ENCODE data around the gene MRPS27. TPM values are rescaled to one million over a fixed set of nuclear protein-coding genes. Genes with fewer than 3 reads are reported as not detected.
A peak's percentile ranks its signal among the peaks of the same experiment; 100 is the strongest.

The MRPS27 gene
- total and polyA plus RNA-seq, 2 of the 13 experiments (the other 11 are each of a cell fraction or from before 2014, with no cell fraction given), result 71.8 to 115 TPM

GRCh38 chr5:72346398-72346797 is 26.4 kb upstream of the MRPS27 start:
- peaks cover 13% of the 10 kb centered on the region for H3K4me1 ChIP-seq (ENCODE audit: insufficient read depth, low read length)
- H3K4me3 ChIP-seq (replicated peaks in 1 of 3; ENCODE audit: insufficient read depth in 1 of 3, low read depth in 2 of 3, low read length in 3 of 3), result no peak overlapping the region
- TF ChIP-seq ZNF382 (CRISPR knock-in tag; IDR thresholded peaks at IDR 0.05; ENCODE audit: borderline replicate concordance) (no peak), CBX5 (CRISPR knock-in tag; IDR thresholded peaks at IDR 0.05; ENCODE audit: borderline replicate concordance) (no peak), ARID5B (CRISPR knock-in tag; IDR thresholded peaks at IDR 0.05) (0 out of 2 replicates have a peak, but pooled peaks have one; percentile 19), HNF4A (CRISPR knock-in tag; IDR thresholded peaks at IDR 0.05) (peak; percentile 75), HES4 (CRISPR knock-in tag; IDR thresholded peaks at IDR 0.05; ENCODE audit: borderline replicate concordance) (no peak), NR2F1 (CRISPR knock-in tag; IDR thresholded peaks at IDR 0.05) (peak in 1 of 2 experiments; percentile 13; a peak in 1 of 4 replicates), HNF4G (IDR thresholded peaks at IDR 0.05; ENCODE audit: borderline replicate concordance, low read depth, low read length) (0 out of 2 replicates have a peak, but pooled peaks have one; percentile 48), HNF4G (CRISPR knock-in tag; IDR thresholded peaks at IDR 0.05; ENCODE audit: borderline replicate concordance, low read depth) (no peak), ZNF513 (CRISPR knock-in tag; conservative IDR thresholded peaks at IDR 0.05) (no peak), RARA (CRISPR knock-in tag; IDR thresholded peaks at IDR 0.05) (peak; percentile 37), NR2F6 (IDR thresholded peaks at IDR 0.05) (peak; percentile 56), NR2F6 (CRISPR knock-in tag; IDR thresholded peaks at IDR 0.05) (0 out of 2 replicates have a peak, but pooled peaks have one; percentile 47), ZNF841 (CRISPR knock-in tag; IDR thresholded peaks at IDR 0.05; ENCODE audit: borderline replicate concordance) (0 out of 2 replicates have a peak, but pooled peaks have one; percentile 36), ESRRA (CRISPR knock-in tag; IDR thresholded peaks at IDR 0.05; ENCODE audit: low read depth) (peak; percentile 51; the same call in 1 of the 2 replicates), MYC (CRISPR knock-in tag; IDR thresholded peaks at IDR 0.05; ENCODE audit: borderline replicate concordance) (no peak)
- 75% methylated on average over 1 of the region's 2 CpGs for WGBS (ENCODE audit: low lambda C conversion rate)
- H3K4me2 ChIP-seq (ENCODE audit: low read depth, low read length), result no peak overlapping the region
- H3K79me2 ChIP-seq (ENCODE audit: insufficient read depth, low read length), result no peaks in the 10 kb centered on the region
- H3K9ac ChIP-seq (ENCODE audit: insufficient read depth, low read depth, low read length), result no peak overlapping the region
- in situ Hi-C loops (cut with HindIII; ENCODE audit: extremely low pct_ligation_motif_present, low pct_unique_long_range_greater_than_20kb) (no loop called here), intact Hi-C loops (cut with micrococcal nuclease; ENCODE audit: unreplicated experiment) (no loop called here)
- H3K9me3 ChIP-seq (ENCODE audit: low read length), result no peaks in the 10 kb centered on the region
- H3K27me3 ChIP-seq (ENCODE audit: control insufficient read depth in 1 of 2, insufficient read depth in 2 of 2, low read length in 2 of 2), result no peaks in the 10 kb centered on the region; a peak in 1 of 5 replicates
- ChIA-PET POLR2A (interaction anchor here (1.0 to 1.1 kb wide), 2 partner anchors 26 to 39 kb away, joined by 4 to 10 read pairs; partner anchors contain the start of genes MRPS27 and PTCD2), CTCF (ENCODE audit: low intra/inter-chr PET ratio, low total read pairs) (no interaction called here)
- ATAC-seq, result peak; percentile 83
- no peak for FAIRE-seq
- BruUV-seq (replicated peaks), result no TSS peak
- H2AFZ ChIP-seq (ENCODE audit: low read length), result no peak overlapping the region
- no peak overlapping the region for H3K27ac ChIP-seq (ENCODE audit: extremely low read length, insufficient read depth, low read length)
- no peaks in the 10 kb centered on the region for H4K20me1 ChIP-seq (ENCODE audit: insufficient read depth, low read length)
- DNase-seq (ENCODE audit: low spot score), result peak; percentile 58
- H3K36me3 ChIP-seq (replicated peaks in 1 of 2; ENCODE audit: control insufficient read depth in 1 of 2, insufficient read depth in 2 of 2, low read length in 2 of 2), result peaks cover 4 to 16% of the 10 kb centered on the region in 2 experiments; a peak in 3 of 5 replicates

Data from HepG2 (cell line).